HG03159 (cell line): ENCODE measurements around the gene CHIC2.
"Not testable (repeated sequence)": the region's sequence is repeated elsewhere in the genome, so short reads cannot be mapped to it uniquely, and the experiment has no call there.

Experiments used
- ATAC-seq: cut with Tn5 transposase; IDR thresholded peaks from one replicate; pipeline ENCODE4 v1.9.1; 2021; ENCODE audit warnings: mild to moderate bottlenecking, moderate library complexity; ENCODE audit not compliant: unreplicated experiment

CHIC2 gene

DNA sequence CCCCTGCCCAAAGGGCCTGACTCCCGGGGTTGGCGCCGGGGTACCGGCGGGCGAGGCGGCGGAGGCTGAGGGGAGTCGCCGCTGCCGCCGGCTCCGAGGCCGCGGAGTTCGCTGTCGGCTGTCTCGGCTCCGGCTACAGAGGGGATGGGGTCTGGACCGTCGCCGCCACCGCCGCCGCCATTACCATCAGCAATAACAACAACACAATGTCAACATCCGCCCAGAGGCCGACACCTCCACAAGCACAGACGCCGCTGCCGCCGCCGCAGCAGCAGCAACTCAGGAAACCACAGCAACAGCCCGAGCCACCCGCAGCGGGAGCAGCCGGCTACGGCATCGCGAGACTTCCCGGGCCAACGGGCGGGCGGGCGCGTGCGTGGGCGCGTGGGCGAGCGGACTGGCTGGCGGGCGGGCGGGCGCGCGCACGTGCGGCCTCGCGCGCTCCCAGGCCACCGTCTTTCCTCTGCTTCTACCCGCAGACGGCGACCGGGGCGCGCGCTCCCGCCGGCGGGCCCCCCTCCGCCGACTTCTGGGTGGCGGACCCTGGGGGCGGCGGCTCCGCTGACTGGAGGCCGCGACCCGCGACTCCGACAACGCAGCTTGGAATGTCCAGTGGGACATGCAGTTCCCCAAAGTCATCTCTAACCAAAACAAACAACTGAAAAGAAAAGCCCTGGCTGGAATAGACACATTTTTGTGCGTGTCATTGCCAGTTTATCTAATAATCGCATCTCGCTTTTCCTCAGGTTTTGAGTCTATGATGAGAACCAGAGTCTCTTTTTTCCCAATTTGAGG is at the start of gene CHIC2:
Gene CHIC2 (minus strand): TSS at position 289 of the 795 bp plus-strand sequence. CDS start 305 bp downstream, outside the sequence.
- ATAC-seq = peak; percentile 97

- not testable (repeated sequence) for ATAC-seq
Measured at GRCh38 chr4:54113206-54113605, 48.8 kb upstream of the CHIC2 start.

DNA sequence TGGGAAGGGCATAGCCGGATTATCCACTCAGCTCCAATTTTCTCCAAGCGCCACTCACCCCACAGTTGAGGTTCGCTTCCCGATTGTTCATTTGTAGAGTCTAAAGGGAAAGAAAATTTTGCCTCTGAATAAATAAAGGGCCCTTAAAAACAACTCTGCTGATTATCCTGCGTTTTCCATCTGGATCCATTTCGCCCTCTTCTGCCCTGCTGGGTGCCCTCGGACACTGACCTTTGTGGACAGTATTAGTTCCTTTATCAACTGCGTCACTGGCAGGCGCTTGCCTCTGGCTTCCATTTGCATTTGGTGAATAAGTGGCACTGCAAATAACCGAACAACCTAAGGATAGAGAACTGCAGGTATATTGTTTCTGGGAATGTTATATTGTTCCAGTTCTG is 45.6 kb upstream of the CHIC2 start:
- no peak for ATAC-seq

GRCh38 chr4:54109241-54110018 is 45.0 kb upstream of the CHIC2 start:
- ATAC-seq = no peak

DNA sequence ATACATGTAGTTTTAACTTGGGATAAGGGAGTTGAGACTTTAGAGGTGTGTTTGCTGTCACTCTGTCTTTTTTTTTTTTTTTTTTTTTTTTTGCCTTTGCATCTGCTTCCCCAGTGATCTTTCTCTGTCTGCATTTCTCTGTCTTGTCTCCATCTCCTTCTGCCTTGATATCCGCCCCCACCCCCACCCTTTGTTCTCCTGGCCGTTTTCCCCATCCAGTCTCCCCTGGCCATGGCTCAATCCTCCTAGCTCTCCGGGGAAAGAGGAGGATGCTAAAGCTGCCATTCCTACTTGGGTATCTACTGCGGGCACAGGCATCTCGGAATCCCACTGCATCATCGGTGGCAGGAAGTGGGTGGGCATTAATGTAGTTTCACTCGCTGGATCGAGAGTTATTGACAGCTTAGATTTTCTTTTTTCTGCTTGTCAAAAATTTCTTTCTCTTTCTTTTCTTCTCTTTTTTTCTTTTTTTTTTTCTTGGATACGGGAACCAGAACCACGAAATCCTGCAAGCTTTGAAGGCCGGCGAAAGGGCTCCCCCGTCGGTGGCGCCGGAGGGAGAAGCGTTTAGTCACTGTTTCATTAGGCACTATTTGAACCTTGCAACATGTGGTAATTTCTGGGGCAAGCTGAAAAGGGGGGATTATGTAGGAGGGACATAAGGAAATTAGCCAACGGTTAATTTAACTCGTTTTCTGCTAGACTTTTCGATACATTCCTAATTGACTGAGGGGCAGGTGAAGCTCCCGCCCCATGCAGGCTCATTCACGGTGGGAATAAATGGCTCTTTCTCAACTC is 43.7 kb upstream of the CHIC2 start:
- no peak for ATAC-seq

DNA sequence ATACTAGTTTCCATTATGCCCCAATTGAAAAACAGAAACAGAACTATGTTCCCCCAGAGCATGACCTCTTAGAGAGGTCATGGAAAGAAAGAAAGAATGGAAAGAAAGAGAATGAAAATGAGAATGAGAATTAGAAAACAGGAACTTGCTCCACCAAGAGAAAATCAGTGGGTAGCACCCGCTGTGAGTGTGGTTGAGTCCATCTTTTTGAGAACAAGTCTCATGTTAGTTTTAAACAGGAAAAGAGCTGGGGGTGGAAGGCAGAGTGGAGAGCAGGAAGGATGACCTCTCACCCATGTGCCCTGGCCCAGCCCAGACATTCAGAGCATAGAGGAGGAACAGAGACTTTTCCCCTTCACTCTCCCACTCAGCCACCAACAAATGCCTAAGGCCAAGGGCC is 40.5 kb upstream of the CHIC2 start:
- ATAC-seq = no peak

DNA sequence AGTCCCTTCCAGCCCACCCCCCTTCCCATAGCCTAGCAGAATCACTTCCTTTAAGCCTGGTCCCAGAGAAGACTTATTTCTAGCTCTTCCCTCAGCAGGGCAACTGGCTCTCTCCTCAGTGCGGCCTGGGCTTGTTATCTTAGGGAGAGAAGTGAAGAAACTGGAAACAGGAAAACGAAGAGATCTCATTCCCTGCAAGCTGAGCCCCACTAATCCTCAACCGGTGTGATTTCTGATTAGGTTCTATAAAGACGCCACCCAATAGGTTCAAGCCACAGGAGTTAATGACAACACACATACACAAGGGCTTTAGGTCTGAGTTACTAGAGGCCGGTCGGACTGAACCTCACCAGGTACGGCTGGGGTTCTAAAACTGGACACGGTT is 38.8 kb upstream of the CHIC2 start:
- no peak for ATAC-seq

- no peak for ATAC-seq
Measured at GRCh38 chr4:54102531-54103106, 38.2 kb upstream of the CHIC2 start.

DNA sequence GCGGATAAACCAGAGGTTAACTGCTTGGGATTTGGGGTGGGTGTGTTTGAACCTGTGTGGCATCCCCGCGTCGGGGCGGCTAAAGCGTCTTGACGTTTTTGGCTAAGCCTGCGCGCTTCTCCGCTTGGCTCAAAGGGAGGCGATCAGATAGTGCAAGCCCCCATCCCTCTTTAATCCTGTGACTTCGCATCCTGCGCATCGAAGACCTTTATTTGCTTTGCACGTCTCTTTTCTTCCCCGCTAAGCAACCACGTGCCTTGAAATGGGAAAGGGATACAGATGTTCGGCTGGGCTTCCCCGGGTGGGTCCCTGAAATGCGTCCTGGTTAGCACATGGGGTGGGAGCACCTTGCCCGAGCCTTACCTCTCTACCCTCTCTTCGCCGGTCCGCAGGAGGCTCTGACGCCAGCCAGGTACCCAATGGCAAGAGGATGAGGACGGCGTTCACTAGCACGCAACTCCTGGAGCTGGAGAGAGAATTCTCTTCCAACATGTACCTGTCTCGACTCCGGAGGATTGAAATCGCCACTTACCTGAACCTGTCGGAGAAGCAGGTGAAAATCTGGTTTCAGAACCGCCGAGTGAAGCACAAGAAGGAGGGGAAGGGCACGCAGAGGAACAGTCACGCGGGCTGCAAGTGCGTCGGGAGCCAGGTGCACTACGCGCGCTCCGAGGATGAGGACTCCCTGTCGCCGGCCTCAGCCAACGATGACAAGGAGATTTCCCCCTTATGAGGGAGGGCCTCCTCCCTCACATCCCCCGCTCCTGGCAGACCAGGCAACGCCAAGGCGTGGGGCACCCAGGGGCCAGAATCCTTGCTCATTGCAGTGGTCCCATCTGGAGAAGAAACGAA is 37.0 kb upstream of the CHIC2 start:
- ATAC-seq = no peak

DNA sequence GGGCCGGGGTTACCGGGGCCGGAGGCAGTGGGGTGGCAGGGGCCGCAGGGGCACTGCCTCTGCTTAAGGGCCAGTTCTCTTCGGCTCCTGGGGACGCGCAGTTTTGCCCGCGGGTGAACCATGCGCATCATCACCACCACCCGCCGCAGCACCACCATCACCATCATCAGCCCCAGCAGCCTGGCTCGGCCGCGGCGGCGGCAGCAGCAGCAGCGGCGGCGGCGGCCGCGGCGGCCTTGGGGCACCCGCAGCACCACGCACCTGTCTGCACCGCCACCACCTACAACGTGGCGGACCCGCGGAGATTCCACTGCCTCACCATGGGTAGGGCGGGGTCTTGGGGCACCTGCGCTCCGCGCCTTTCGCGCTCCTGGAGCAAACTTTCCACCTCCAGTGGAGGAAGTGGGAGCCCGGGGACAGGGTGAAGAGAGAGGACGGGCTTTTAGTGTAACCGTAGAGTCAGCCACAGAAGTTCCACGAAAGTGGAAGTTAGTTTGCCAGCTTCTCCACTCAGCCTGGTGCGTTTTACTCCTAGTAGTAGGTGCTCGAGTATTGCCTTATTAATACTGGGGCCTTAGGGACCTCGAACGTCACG is 36.3 kb upstream of the CHIC2 start:
- ATAC-seq = no peak

DNA sequence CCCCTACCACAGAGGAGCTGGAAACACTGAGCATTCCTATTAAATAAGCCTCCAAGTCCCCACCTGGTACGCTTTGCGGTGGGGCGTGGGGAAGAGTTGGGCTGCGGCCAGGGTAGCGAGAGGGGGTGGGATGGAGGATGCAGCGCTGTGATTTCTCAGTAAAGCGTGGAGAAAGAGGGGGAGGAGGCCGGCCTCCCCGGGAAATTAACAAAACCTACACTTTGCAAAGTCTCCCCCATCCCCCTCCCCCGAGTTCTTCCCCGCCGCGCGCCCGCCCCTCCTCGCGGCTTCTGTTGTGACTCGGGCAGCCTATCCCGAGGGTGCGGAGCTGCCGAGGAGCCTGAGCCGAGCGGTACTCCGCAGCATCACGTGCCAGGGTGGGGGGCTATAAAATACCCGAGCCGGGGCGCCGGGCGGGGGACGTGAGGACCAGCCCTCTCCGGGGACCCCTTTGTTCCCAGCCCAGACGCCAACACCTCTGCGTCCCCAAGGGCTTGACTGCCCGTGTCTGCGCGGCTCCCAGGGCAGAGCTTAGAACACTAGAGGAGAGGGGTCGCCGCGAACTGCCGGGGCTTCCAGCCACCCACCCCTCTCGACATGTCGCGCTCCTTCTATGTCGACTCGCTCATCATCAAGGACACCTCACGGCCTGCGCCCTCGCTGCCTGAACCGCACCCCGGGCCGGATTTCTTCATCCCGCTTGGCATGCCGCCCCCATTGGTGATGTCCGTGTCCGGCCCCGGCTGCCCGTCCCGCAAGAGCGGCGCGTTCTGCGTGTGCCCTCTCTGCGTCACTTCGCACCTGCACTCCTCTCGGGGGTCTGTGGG is 35.6 kb upstream of the CHIC2 start, which contains the start of gene GSX2:
Gene GSX2 (plus strand): TSS at position 416 of the 827 bp plus-strand sequence. CDS start 182 bp downstream, at position 598.
- no peak for ATAC-seq

DNA sequence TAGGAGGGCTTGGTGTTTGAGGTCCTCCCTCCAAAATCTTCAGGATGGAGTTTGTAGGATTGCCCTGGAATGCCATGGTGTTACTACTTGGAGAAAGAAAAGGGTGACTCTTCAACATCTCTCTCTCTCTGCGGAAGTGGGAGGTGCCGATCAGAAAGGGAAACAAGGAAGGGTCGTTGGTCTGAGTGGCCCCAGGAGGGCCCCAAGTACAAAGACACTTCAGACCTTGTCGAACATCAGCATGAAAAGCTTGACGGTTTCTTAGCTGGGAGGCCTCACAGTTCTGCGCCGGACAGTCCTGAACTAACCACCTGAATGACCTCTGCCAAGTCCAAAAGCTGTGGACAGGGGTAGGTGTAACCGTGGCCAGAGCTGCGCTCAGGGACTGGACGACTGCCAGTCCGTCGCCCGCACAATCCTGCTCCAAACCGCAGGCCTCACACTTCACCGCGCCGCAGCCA is 34.9 kb upstream of the CHIC2 start:
- no peak for ATAC-seq

DNA sequence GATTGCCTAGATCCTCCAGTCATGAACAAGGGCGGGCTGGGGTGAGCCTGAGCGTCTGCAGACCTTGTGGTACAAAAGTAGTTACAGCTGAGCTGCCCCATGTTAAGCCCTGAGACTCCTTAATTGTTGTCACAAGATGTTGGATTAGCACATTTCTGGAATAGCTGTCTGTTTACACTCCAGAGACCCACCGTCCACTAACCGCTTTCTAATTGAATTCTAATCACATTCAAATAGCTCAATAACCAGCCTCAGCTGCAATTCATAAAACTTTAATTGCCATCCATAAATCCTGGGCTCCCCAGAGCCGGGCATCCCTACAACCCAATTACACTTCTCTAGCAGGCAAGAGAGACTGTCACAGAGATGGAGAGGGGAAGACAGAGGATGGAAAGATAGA is 34.0 kb upstream of the CHIC2 start:
- ATAC-seq = no peak

DNA sequence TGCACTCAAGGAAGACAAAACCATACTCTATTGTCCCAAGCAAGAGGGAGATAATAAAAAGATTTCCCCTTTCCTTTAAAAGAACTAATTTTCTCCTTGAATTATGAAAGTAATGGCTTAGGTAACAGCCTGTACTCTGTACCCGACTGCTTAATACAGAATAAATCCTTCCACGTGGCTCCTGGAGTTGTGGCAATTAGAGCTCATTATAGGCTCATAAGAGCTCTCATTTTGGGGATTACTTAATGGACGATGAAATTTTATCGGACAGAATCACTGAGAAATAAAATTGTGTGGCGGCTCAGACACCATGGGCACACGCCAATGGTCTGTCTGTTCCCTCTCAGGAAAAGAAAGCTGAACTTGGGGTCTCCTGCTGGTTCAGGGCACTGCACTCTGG is 32.7 kb upstream of the CHIC2 start:
- ATAC-seq = no peak

GRCh38 chr4:54096295-54096962 is 32.0 kb upstream of the CHIC2 start:
- ATAC-seq = no peak

GRCh38 chr4:54095110-54095825 is 30.9 kb upstream of the CHIC2 start:
- no peak for ATAC-seq

GRCh38 chr4:54094451-54094850 is 30.0 kb upstream of the CHIC2 start:
- ATAC-seq = no peak
